ENCODE measurements around the gene CDKN2A.

CDKN2A gene

GRCh38 chr9:21919377-21920362, 74.5 kb downstream of the CDKN2A start:
- TF ChIP-seq CTCF (IDR thresholded peaks at IDR 0.05) = no peak
- no peak for DNase-seq
- Mint-ChIP-seq H3K27me3 (ENCODE audit: low read depth, poor library complexity) (no peaks in the 10 kb centered on the region), H3K36me3 (ENCODE audit: low read depth) (peaks cover 23% of the 10 kb centered on the region), H3K27ac (no peak overlapping the region), H3K4me1 (peaks cover 17% of the 10 kb centered on the region), H3K9me3 (peaks cover 12% of the 10 kb centered on the region), H3K4me3 (no peak overlapping the region)
